MCF 10A (cell line): ENCODE results near the gene AUTS2. TPM values are rescaled to one million over a fixed set of nuclear protein-coding genes. Genes with fewer than 3 reads are reported as not detected.

Source experiments
- BruUV-seq: library from RNA; stranded (reverse); fragments of 400-500 nt; replicated peaks from 2 replicates; lab custom pipeline; 2021; lab: Mats Ljungman, UMichigan
- CTCF ChIA-PET: fragments of 300-600 bp; sonication (Branson Sonifier 250); formaldehyde crosslinking; extraction: SDS; loops from one replicate; lab custom pipeline; 2021; ENCODE audit warnings: antibody characterized with exemption, inconsistent platforms; lab: Yijun Ruan, JAX
- POLR2A ChIA-PET: fragments of 300-600, 350-650 bp; sonication (Branson Sonifier 250); formaldehyde crosslinking; extraction: SDS; loops from one replicate; lab custom pipeline; 2020; ENCODE audit warnings: antibody characterized with exemption, inconsistent platforms; lab: Yijun Ruan, JAX
- DNase-seq: peaks from one replicate; pipeline ENCODE4 v3.0.0-alpha.2; 2018; ENCODE audit not compliant: unreplicated experiment
- H3K27ac Mint-ChIP-seq: one replicate; pipeline ENCODE4 v1.8.0; 2022; ENCODE audit warnings: mild to moderate bottlenecking, low read depth, mixed read lengths; ENCODE audit not compliant: unreplicated experiment
- H3K27me3 Mint-ChIP-seq: one replicate; pipeline ENCODE4 v1.8.0; 2022; ENCODE audit warnings: mixed read lengths; ENCODE audit not compliant: insufficient read depth, unreplicated experiment
- H3K36me3 Mint-ChIP-seq: one replicate; pipeline ENCODE4 v1.8.0; 2022; ENCODE audit warnings: mild to moderate bottlenecking, moderate library complexity, mixed read lengths; ENCODE audit not compliant: insufficient read depth, unreplicated experiment
- H3K4me1 Mint-ChIP-seq: one replicate; pipeline ENCODE4 v1.8.0; 2022; ENCODE audit warnings: mixed read lengths; ENCODE audit not compliant: insufficient read depth, unreplicated experiment
- H3K4me3 Mint-ChIP-seq: one replicate; pipeline ENCODE4 v1.8.0; 2022; ENCODE audit warnings: mild to moderate bottlenecking, moderate library complexity, mixed read lengths; ENCODE audit not compliant: unreplicated experiment
- H3K9me3 Mint-ChIP-seq: one replicate; pipeline ENCODE4 v1.8.0; 2022; ENCODE audit warnings: mixed read lengths; ENCODE audit not compliant: unreplicated experiment
- intact Hi-C: fragments of 100-400 bp; cut with micrococcal nuclease; formaldehyde crosslinking; loops from 2 replicates; pipeline ENCODE4 v1.14.1; 2022
- total RNA-seq: library from RNA; stranded (reverse); gene quantifications from 2 replicates; pipeline ENCODE4 v1.2.3, GENCODE V29; 2022
- TF ChIP-seq, protein P1 (sequence below): fragments of 200-600 bp; IDR thresholded peaks from one replicate; pipeline ENCODE4 v1.8.0; 2022; ENCODE audit warnings: antibody characterized with exemption, mild to moderate bottlenecking; ENCODE audit not compliant: unreplicated experiment

The AUTS2 gene
- total RNA-seq, 1 experiment from 2014 or later = 1.3 TPM

DNA sequence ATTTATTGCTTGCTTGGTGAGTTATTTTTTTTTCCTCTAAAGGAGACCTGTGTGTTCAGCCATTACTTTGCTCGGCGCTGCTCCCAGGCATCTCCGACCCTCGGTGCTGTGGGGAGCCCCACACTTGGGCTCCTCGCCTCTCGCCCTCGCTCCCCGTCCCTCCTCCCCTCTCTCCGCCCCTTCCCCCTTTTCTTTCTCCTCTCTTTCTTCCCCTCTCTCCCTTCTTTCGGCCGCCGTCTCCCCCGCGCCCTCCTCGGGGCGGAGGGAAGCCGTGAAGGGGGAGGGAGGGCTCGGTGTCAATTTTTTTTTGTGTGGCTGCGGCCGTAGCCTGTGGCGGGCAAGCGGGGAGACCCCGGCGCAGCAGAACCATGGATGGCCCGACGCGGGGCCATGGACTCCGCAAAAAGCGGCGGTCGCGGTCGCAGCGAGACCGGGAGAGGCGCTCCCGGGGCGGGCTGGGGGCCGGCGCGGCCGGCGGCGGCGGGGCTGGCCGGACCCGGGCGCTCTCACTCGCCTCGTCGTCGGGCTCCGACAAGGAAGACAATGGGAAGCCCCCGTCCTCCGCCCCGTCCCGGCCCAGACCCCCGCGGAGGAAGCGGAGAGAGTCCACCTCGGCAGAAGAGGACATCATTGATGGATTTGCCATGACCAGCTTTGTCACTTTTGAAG, 1.1 kb downstream of the AUTS2 start:
- no peak for DNase-seq
- intact Hi-C loops = no loop called here
- no TSS peak for BruUV-seq
- no peaks in the 10 kb centered on the region for H3K27me3 Mint-ChIP-seq
- no peaks in the 10 kb centered on the region for H3K9me3 Mint-ChIP-seq
- CTCF ChIA-PET = no interaction called here
- no peak overlapping the region for H3K4me3 Mint-ChIP-seq
- POLR2A ChIA-PET = no interaction called here
- no peaks in the 10 kb centered on the region for H3K36me3 Mint-ChIP-seq
- H3K4me1 Mint-ChIP-seq = no peaks in the 10 kb centered on the region
- TF ChIP-seq, protein P1, sequence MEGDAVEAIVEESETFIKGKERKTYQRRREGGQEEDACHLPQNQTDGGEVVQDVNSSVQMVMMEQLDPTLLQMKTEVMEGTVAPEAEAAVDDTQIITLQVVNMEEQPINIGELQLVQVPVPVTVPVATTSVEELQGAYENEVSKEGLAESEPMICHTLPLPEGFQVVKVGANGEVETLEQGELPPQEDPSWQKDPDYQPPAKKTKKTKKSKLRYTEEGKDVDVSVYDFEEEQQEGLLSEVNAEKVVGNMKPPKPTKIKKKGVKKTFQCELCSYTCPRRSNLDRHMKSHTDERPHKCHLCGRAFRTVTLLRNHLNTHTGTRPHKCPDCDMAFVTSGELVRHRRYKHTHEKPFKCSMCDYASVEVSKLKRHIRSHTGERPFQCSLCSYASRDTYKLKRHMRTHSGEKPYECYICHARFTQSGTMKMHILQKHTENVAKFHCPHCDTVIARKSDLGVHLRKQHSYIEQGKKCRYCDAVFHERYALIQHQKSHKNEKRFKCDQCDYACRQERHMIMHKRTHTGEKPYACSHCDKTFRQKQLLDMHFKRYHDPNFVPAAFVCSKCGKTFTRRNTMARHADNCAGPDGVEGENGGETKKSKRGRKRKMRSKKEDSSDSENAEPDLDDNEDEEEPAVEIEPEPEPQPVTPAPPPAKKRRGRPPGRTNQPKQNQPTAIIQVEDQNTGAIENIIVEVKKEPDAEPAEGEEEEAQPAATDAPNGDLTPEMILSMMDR = no peak
- H3K27ac Mint-ChIP-seq = no peak overlapping the region

DNA sequence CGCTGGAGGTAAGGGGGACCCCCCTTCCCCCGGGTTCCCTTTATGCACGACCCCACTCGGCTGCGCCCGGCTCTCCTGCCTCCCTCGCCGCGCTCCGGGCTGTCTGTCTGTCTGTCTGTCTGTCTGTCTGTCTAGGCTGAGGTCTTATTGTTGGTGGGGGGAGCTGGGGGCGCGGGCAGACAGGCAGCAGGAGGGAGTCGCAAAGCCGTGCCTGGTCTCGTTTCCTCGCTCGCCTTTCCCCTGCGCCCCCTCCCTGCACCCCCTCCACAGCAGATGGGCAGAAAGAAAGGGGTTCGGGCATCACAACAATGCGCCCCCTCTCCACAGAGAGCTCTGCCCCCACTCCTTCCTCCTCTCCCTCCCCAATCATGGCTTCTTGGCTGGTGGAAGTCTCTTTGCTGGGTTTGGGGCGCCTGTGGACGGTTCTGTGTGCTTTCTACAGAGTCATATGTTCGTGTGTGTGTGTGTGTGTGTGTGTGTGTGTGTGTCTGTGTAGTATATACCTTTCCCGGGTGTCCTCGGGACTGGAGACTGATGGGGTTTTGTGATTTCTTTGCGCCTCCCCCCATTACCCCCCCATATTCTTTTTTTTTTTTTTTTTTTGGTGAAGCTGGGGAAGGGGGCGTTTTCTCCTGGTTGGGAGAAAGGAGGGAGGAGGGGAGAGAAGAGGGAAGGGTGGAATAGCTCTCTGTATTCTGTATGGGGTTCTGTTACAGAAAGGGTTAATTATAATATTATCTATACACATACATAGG, 1.9 kb downstream of the AUTS2 start:
- CTCF ChIA-PET = no interaction called here
- intact Hi-C loops = no loop called here
- H3K4me3 Mint-ChIP-seq = no peak overlapping the region

DNA sequence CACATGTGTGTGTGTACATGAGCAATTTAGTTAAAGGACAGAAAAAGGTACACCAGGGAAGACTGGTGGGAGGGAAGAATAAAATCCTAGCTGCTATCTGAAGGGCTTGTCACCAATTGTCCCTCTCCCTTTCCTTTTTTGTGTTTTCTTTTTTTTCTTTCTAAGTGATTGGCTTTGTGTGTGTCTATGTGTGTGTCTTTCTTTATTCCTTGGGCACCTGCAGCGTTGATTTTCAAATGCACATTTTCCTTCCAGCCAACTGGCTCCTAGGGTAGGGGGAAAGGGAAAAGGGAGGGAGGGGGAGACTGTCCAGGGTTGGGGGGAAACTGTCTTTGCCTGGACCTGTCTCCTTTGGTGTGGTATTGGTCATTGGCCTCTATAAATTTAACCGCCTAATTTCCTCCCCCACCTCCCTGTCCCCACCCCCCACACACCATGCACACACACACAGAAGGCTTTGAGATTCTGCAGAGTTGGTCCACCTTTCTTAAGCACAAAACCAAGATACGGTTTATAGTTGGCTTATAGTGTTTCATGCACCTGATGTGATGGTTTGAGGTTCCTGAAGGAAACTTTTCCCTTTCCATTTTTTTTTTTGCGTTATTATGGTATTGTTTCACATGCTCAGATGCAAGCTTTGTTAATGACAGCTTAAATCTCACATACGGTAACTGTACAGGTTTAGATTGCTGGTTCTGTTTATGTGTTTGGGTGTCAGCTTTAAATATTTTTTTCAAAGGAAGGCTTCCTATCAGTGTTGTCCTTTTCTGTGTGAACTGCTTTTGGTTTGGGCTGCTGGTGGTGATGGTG, 2.6 kb downstream of the AUTS2 start:
- Mint-ChIP-seq H3K9me3 (no peaks in the 10 kb centered on the region), H3K4me3 (no peak overlapping the region), H3K27ac (no peak overlapping the region), H3K36me3 (no peaks in the 10 kb centered on the region), H3K4me1 (no peaks in the 10 kb centered on the region), H3K27me3 (no peaks in the 10 kb centered on the region)
- intact Hi-C loops = no loop called here
- TF ChIP-seq, protein P1 = no peak
- CTCF ChIA-PET = interaction anchor here (0.7 kb wide), 1 partner anchor 45 kb away, joined by 3 read pairs; no protein-coding TSS in a partner anchor
- no peak for DNase-seq
- POLR2A ChIA-PET = interaction anchor here (0.7 kb wide), 1 partner anchor 1065 kb away, joined by 4 read pairs; no protein-coding TSS in a partner anchor
- BruUV-seq = no TSS peak

More for the DNA sequence above, 1.9 kb downstream of the AUTS2 start:
- H3K4me1 Mint-ChIP-seq = no peaks in the 10 kb centered on the region
- H3K27me3 Mint-ChIP-seq = no peaks in the 10 kb centered on the region
- DNase-seq = no peak
- BruUV-seq = no TSS peak
- no peaks in the 10 kb centered on the region for H3K36me3 Mint-ChIP-seq
- TF ChIP-seq, protein P1 = no peak
- H3K9me3 Mint-ChIP-seq = no peaks in the 10 kb centered on the region
- POLR2A ChIA-PET = no interaction called here
- no peak overlapping the region for H3K27ac Mint-ChIP-seq

DNA sequence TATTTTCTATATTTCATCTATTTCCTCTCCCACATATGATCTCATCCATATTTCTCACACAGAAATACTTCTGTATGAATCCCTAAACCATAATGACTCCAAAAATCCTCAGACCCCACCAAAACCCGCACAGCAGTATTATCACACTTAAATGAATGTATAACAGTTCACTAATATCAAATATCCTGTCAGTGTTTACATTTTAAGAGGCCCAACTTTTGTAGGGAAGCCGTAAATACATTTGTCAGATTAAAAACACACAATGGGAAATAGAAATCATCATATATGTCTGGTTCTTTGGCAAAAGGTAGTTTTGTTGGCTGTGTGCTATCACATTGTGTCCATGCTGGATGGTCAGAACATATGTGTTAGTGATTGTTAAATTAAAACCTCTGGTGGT, 4.2 kb downstream of the AUTS2 start:
- CTCF ChIA-PET = no interaction called here
- intact Hi-C loops = no loop called here
- POLR2A ChIA-PET = interaction anchor here (0.7 kb wide), 2 partner anchors 29 to 303 kb away, joined by 3 read pairs; no protein-coding TSS in a partner anchor

More for the DNA sequence above, 4.2 kb downstream of the AUTS2 start:
- Mint-ChIP-seq H3K27ac (no peak overlapping the region), H3K4me3 (no peak overlapping the region), H3K36me3 (no peaks in the 10 kb centered on the region), H3K9me3 (no peaks in the 10 kb centered on the region), H3K27me3 (no peaks in the 10 kb centered on the region), H3K4me1 (no peaks in the 10 kb centered on the region)
- no peak for DNase-seq
- TF ChIP-seq, protein P1 = no peak
- BruUV-seq = no TSS peak
